Suppressor macrophage treated with lipopolysaccharide for 1 hour (primary cell): Measurements from ENCODE around the gene ZFP92.
"Not testable (repeated sequence)": the region's sequence is repeated elsewhere in the genome, so short reads cannot be mapped to it uniquely, and the experiment has no call there.

ENCODE experiments used
- DNase-seq, 3 donors: peaks; one replicate each; pipeline ENCODE4 v3.0.0-alpha.2; 2020 to 2022

ZFP92 gene

DNA sequence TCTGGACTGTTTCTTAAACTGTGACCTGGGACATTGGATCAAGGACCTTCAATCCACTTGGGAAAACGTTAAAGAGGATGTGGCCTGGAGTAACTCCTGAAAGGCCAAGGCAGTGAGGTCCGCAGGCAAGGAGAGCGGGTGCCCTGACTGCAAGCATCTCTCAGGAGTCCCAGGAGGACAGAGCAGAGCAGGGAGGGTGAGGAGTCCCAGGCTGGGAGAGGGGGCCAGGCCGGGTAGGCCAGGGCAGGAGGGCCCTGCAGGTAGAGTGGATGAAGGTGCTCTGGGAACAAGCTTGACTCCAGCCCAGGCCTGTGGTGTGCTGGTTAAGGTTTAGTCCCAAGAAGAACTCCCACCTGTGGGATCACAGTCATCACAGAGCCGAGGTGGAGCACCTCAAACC is 23.9 kb upstream of the ZFP92 start:
- no peak for DNase-seq

DNA sequence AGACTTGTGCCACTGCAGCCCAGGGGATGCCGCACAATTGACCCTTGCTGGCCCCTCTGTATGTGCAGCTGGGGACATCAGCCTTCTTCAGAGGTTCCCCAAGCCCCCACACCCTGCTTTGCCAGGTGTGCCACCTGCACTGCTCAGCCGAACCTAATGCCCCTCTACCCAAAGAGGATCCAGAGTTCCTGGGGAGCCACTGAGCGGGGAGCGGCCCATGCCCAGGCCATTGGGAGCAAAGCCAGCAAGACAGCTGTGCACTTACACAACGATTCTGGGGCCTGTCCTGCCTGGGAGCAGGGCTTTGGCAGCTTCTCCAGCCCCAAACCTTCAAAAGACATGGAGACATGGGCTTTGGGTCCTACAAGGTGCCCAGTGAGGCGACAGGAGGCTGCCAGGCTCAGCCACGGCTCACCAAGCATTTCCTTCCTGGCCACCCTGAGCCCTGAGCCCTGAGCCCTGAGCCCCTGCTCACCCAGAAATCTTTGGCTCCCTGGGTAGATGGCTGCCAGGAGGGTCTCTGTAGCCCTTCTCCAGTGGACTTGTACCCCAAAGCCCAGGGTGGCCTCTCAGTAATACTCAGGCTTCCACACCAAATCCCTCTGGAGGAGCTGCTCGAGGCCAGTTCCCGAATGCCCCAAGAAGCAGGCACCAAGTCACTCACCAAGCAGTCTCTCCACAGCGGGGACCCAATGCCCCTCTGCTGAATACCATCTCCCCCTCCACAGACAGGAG is 23.1 kb upstream of the ZFP92 start:
- DNase-seq, result no peak

DNA sequence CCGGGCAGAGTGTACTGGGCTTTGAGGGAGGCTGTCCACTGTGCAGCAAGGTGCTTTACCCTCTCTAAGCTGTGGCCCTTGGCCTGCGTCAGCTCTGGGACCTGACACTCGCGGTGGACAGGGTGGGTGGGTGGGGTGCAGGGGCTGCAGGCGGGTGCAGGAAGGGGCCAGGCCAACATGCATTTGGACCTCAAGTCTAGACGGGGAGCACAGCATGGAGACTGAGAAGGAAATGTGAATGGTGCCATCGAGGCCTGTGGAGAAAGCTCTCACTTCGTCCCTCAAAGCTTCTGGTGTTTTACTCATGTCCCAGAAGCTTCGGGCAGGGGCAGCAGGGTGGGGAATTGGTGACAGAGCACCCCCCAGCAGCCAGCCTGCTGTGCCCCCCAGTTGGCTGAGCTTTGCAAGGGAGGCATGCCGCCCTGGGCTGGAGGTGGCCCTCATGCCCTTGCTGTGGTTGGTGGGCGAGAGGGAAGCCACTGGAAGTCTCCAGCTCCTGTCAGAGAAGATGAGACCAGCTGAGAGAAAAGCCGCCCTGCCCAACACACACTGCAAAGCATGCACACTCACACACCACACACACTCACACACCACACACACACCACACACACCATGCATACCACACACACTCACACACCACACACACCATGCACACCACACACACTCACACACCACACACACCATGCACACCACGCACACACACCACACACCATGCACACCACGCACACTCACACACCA is 22.4 kb upstream of the ZFP92 start:
- DNase-seq, result no peak

GRCh38 chrX:153389460-153389768 is 21.9 kb upstream of the ZFP92 start:
- DNase-seq, result not testable (repeated sequence)

GRCh38 chrX:153392642-153393321 is 18.5 kb upstream of the ZFP92 start:
- DNase-seq, result no peak

DNA sequence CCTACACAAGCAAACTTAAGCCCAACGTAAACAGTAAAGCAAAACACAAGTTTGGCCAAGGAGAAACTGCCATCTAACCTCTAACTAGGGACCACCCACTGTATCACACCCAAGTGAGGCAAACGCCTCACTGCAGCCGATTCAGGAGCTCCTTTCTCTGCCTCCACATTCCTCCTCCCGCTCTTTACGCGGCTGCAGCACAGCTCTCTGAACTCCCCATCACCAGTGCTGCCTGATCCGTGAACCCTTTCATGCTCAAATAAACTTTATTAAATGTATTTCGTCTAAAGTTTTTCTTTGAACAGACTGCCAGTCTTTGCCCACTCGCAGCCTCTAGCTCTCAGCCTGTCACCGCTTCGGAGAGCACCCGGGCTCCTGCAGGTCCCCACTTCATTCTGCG is 16.7 kb upstream of the ZFP92 start:
- no peak for DNase-seq

DNA sequence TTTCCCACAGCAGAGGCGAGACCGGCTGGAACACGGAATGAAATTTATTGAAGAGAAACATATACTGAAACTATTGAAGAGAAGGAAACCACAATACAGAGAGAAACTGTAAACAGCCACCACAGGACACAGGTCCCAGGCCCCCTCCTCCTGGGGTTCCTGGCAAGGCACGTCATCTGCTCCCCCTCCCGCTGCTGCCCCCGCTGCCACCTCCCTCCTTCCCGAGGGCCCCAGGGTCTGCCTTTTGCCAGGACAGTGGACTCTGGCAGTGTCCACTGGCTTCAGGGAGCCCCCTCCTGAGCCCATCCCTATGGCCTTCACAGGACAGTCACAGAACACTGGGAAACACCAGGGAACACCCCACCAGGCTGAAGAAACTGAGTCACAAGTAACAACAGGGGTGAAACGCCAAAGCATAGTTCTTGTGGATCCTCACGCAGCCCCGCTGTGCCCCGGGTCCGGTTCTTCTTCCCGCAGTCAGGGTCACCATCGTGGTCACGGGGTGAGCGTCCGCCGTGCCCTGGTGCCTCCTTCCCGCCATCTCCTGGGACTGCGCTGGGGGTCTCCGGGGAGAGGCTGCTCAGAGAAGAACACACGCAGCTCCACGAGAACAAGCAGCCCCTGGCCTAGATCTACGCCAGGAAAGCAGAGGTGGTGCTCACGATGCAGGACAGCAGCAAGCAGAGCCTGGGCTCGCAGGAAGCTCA is 15.5 kb upstream of the ZFP92 start:
- no peak for DNase-seq

GRCh38 chrX:153396320-153397195 is 14.7 kb upstream of the ZFP92 start:
- DNase-seq, result no peak

DNA sequence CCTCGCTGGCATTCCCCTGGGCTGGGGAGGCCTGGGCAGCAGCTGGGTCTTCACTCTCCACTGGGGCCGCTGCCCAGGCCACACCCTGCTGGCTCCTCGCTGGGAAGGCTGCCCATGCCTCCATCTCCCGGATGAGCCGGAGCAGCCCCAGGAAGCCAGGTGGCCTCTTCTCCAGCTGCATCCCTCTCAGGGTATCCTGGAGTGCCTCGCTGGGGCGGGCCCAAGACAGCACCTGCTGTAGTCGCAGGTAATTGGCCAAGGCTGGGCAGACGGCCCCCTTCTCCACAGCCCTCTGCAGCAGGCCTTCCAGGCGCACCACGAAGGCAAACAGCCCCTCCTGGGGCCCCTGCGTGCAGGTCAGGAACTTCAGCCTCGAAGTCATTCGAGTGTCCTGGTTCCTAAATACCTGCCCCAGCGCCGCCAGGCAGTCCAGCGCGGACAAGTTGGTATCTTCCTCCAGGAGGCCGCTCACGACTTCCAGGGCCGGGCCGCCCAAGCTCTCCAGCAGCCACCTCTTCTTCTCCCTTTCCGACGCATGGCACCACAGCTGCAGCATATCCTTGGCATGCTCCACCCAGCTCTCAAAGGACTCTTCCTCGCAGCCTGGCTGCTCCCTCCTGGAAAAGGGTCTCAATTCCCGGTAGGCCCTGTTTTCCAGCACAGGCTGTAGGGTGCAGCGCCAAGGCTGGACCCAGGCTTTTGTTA is 13.9 kb upstream of the ZFP92 start:
- DNase-seq, result no peak

GRCh38 chrX:153398275-153398960 is 12.9 kb upstream of the ZFP92 start:
- DNase-seq, result no peak

- DNase-seq, result peak; percentile 51 to 77 (median 60)
Observed at GRCh38 chrX:153400146-153401132, 10.8 kb upstream of the ZFP92 start.

GRCh38 chrX:153401133-153401764 is 10.0 kb upstream of the ZFP92 start, which contains the start of gene PNMA6E:
Gene PNMA6E, minus strand, starts transcription at chrX:153401350. Its CDS starts 2,501 bp downstream, at chrX:153398849.
- DNase-seq, result no peak

- not testable (repeated sequence) for DNase-seq
Observed at GRCh38 chrX:153404333-153404732, 6.9 kb upstream of the ZFP92 start.

DNA sequence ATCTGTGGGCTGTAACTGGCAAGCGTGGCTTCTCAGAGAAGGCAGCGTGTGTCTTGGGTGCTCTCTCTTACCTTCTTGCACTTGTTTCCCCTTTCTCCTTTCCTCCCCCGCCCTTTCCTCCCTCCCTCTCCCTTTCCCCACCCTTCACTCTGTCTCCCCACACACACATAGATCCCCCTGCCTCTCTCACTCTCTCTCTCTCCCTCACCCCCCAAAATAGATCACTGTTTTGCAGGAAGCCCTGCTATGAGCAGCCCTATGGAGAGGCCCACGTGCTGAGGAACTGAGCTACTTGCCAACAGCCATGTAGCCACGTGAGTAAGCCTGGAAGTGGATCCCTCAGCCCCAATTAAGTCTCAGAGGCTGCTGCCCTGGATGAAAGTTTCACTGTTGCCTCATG is 5.8 kb upstream of the ZFP92 start:
- no peak for DNase-seq

GRCh38 chrX:153406011-153406410 is 5.3 kb upstream of the ZFP92 start:
- no peak for DNase-seq

GRCh38 chrX:153406903-153407302 is 4.4 kb upstream of the ZFP92 start:
- DNase-seq, result no peak

GRCh38 chrX:153407736-153408135 is 3.5 kb upstream of the ZFP92 start:
- no peak for DNase-seq

- no peak for DNase-seq
Observed at GRCh38 chrX:153408221-153408721, 3.0 kb upstream of the ZFP92 start.

GRCh38 chrX:153408871-153409351 is 2.4 kb upstream of the ZFP92 start:
- DNase-seq, result no peak
